SU-DHL-6 (cell line): ENCODE measurements around the gene AQR.
"Not testable (repeated sequence)": the region's sequence is repeated elsewhere in the genome, so short reads cannot be mapped to it uniquely, and the experiment has no call there.

ENCODE experiments used
- CTCF ChIP-seq: fragments of 200-600 bp; sonication (generic); IDR thresholded peaks from one replicate; pipeline ENCODE4 v1.5.1; 2017; ENCODE audit warnings: antibody characterized with exemption, mild to moderate bottlenecking, low read length, moderate library complexity; ENCODE audit not compliant: insufficient read depth, poor library complexity, severe bottlenecking
- EZH2phosphoT487 ChIP-seq: fragments of 200-600 bp; sonication (generic), shearing (Covaris generic); conservative IDR thresholded peaks from 2 replicates; pipeline ENCODE4 v1.6.1; 2018; ENCODE audit warnings: mild to moderate bottlenecking, antibody characterized with exemption, low read length, moderate library complexity, mixed read lengths

GRCh38 chr15:34807241-34807640 is 162.3 kb downstream of the AQR start:
- not testable (repeated sequence) for TF ChIP-seq CTCF, EZH2phosphoT487
